Activated CD4-positive, alpha-beta T cell treated with anti-CD3 and anti-CD28 coated beads, Interleukin-2, amount 10 ng/mL, durations not matched to agents 7 days and 5 days (primary cell): ENCODE measurements around the gene GSE1. TPM values are rescaled to one million over a fixed set of nuclear protein-coding genes. Genes with fewer than 3 reads are reported as not detected.
A peak's percentile ranks its signal among the peaks of the same experiment; 100 is the strongest.

Experiments used
- CTCF ChIA-PET: fragments of 350-600 bp; sonication (Branson Sonifier 250); formaldehyde crosslinking; loops from one replicate; lab custom pipeline; 2021; ENCODE audit warnings: antibody characterized with exemption; lab: Charles Lee
- POLR2A ChIA-PET: fragments of 350-600 bp; sonication (Branson Sonifier 250); formaldehyde crosslinking; loops from one replicate; lab custom pipeline; 2021; ENCODE audit warnings: antibody characterized with exemption; lab: Charles Lee
- DNase-seq: peaks from one replicate; pipeline ENCODE4 v3.0.0-alpha.2; 2020
- H3K27ac Mint-ChIP-seq: one replicate; pipeline ENCODE4 v1.8.0; 2021; ENCODE audit warnings: mild to moderate bottlenecking, moderate library complexity, mixed read lengths
- H3K27me3 Mint-ChIP-seq: one replicate; pipeline ENCODE4 v1.8.0; 2021; ENCODE audit warnings: mixed read lengths
- H3K36me3 Mint-ChIP-seq: one replicate; pipeline ENCODE4 v1.8.0; 2021; ENCODE audit warnings: low read depth, mixed read lengths
- H3K4me1 Mint-ChIP-seq: one replicate; pipeline ENCODE4 v1.8.0; 2021; ENCODE audit warnings: mixed read lengths
- H3K4me3 Mint-ChIP-seq: one replicate; pipeline ENCODE4 v1.8.0; 2021; ENCODE audit warnings: mild to moderate bottlenecking, moderate library complexity, mixed read lengths
- H3K9me3 Mint-ChIP-seq: one replicate; pipeline ENCODE4 v1.8.0; 2021; ENCODE audit warnings: mixed read lengths
- total RNA-seq, 2 experiments: library from RNA; stranded (reverse); gene quantifications; one replicate each; pipeline ENCODE4 v1.2.3, GENCODE V29; 2021

The GSE1 gene
- 10 to 100 TPM; 25.7 to 27.3 TPM for total RNA-seq

DNA sequence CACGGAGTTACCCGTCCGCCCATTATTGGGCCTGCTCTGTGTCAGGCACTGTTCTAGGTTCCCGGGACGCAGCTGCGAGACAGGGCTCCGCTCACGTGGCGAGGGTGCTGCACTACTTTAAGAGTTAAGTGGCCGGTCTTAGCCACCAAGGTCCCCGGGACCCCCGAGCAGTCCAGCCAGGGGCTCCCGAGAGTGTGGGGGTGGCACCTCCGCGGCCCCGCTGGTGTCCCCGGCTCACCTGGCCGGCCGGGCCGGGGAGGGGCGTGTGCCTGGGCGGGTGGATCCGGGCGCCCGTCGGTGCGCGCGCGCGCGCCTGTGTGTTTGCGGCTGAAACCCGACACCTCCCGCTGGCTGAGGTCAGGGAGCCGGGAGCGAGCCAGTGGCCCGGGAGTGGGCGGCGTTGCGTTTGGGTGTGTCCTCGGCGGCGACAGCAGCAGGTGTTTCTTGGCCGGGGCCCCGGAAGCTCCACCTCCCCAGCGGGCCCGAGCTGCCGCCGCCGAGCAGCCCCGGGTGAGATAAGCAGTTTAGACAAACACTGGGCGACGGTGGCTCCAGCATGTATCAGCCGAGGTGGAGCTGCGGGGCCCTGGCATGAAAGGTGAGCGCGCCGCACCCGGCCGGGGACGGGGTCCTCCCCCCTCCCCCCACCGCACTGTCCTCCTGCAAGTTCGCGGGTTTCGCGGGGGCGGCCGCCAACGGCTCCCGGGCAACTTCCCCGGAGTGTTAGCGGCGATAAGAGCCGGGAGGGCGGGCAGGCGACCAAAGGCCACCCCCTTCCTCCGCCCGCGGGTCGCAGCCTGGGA, at the start of gene GSE1:
Gene GSE1 (plus strand): TSS at position 522 of the 803 bp plus-strand sequence. CDS start 70 bp downstream, at position 592.
- CTCF ChIA-PET: interaction anchor here (1.4 to 6.8 kb wide), 3 partner anchors 46 to 192 kb away, joined by 3 to 55 read pairs (median 24); no protein-coding TSS in a partner anchor
- peak; percentile 67 for DNase-seq
- Mint-ChIP-seq H3K4me1 (peaks cover 42% of the 10 kb centered on the region), H3K36me3 (no peaks in the 10 kb centered on the region), H3K27ac (peak within 1 kb of the TSS; percentile 13), H3K9me3 (no peaks in the 10 kb centered on the region), H3K27me3 (peaks cover 17% of the 10 kb centered on the region), H3K4me3 (peak within 1 kb of the TSS; percentile 66)
- POLR2A ChIA-PET: no interaction called here

DNA sequence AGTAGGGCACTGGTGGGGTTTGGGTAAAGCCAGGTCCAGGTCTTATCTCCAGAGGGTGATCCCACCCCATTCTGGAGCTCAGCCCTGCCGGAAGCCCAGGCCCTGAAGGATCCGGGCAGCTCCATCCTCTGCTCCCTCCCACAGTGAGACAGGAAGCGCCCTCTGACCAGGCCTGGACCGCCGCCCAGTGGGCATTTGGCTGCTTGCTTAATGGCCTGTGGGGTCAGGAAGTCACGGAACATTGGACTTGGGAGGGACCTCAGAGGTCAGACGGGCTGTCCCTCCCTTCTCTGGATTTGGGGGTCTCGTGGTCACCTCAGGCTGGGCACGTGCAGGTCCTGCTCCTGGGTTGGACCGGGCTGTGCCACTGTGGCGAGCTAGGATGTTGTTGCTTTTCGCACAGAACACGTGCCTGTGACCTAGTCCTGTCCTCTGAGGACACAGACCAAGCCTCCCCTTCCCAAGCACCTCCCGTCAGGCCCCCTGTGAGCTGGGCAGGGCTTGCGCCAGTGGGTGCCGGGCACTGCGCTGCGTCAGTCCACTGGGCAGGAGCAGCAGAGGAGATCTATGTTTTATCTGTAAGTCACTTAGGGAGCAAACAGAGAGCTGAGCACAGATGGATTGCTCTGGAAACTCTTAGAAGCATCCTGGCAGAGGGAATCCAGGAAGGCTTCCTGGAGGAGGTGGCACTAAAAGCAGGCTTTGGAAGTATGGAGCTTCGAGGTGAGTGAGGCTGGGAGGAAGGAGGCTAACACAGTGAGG, 49.4 kb upstream of the GSE1 start:
- no peaks in the 10 kb centered on the region for H3K27me3 Mint-ChIP-seq
- no peak for DNase-seq
- no peaks in the 10 kb centered on the region for H3K9me3 Mint-ChIP-seq
- H3K4me3 Mint-ChIP-seq: no peak overlapping the region
- peaks cover 31% of the 10 kb centered on the region for H3K4me1 Mint-ChIP-seq
- ChIA-PET CTCF (interaction anchor here (0.7 to 2.2 kb wide), 5 partner anchors 10 to 52 kb away, joined by 3 to 10 read pairs (median 4); no protein-coding TSS in a partner anchor), POLR2A (no interaction called here)
- no peaks in the 10 kb centered on the region for H3K36me3 Mint-ChIP-seq
- H3K27ac Mint-ChIP-seq: no peak overlapping the region

DNA sequence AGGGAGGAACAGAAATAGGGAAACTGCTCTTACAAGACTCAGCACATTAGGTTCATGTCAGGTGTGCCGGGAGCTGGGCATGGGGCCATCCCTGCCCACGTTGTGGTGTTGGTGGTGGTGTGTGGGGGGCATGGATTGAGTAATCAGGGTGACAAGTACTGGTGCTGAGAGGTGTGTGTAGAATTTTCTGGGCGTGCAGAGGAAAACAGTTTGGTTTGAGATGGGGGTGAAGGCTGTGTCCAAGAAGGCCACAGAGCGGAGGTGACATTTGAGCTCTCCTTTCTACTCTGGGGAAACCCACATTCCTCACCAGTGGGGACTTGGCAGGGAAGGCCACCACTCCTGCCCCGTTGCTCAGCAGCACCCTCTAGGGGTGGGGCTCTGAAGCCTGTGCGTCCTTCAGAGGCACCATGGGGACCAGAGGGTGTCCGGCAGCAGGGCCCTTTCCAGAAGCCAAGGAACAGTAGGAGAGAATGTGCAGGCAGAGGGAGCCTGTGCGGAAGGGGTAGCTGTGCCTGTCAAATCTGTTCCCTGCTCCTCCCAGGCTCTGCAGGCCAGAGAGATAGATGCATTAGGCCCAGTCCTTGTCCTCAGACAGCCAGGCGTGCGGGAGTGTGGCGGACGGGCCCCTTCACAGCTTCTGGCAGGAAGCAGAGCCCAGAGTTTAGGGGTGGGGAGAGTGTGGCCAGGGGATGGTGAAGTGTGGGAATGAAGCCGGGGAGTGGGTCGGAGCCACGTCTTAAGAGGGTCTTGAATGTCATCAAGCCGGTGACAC, 48.7 kb upstream of the GSE1 start:
- Mint-ChIP-seq H3K9me3 (no peaks in the 10 kb centered on the region), H3K27me3 (no peaks in the 10 kb centered on the region), H3K4me3 (no peak overlapping the region), H3K36me3 (peaks cover 3% of the 10 kb centered on the region), H3K4me1 (peaks cover 30% of the 10 kb centered on the region), H3K27ac (no peak overlapping the region)
- CTCF ChIA-PET: interaction anchor here (1.4 to 2.2 kb wide), 3 partner anchors 10 to 52 kb away, joined by 4 to 10 read pairs (median 9); no protein-coding TSS in a partner anchor
- DNase-seq: no peak
- POLR2A ChIA-PET: no interaction called here

DNA sequence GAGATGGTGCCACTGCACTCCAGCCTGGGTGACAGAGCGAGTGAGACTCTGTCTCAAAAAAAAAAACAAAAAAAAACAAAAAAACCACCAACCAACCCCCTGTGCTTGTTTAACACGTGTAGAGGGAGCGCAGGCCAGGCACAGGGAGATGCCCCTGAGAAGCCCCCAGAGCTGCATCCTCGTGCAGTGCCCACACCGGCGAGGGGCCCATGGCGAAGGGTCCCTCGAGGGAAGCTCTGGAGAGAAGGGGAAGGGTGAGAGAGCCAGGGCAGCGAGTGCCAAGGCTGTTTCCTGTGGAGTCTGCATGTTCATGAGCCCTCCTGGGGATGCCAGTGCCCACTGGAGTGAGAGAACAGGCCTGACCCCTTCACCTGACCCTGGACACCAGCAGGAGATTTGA, 47.8 kb upstream of the GSE1 start:
- no peak for DNase-seq
- Mint-ChIP-seq H3K9me3 (no peaks in the 10 kb centered on the region), H3K4me3 (no peak overlapping the region), H3K4me1 (peaks cover 36% of the 10 kb centered on the region), H3K27me3 (no peaks in the 10 kb centered on the region), H3K27ac (no peak overlapping the region), H3K36me3 (peaks cover 8% of the 10 kb centered on the region)
- ChIA-PET POLR2A (no interaction called here), CTCF (interaction anchor here (1.1 kb wide), 1 partner anchor 14 kb away, joined by 3 read pairs; no protein-coding TSS in a partner anchor)

DNA sequence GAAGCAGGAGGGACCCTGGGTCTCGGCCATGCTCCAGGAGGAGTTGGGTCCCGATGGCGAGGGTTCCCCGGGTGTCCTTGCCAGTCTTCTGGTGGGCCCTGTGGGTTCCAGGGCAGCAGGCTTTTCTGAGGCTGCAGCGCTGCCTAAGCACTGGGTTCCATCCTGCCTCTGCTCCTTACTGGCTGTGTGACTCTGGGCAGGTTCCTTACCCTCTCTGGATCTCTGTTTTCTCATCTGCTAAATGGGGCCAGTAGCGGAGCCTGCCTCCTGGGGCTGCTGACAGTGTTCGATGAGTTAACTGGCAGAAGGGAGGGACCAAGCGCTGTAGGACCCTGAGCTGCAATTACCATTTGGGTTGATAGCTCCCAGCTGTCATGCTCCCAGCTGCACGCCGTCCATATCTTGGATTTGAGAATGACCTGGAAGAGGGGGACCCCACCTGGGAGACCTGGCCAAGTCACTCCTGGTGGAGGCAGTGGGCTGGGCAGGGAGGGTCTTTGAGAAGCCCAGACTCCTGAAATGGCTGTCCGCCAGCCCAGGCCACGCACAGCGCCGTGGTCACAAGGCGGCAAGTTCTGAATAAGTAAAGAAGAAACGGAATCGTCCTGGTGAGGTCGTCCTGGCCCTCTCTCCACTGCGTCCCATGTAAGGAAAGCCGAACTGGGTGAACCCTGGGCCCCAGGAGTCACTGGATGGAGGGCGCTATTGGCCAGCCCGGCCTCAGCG, 47.2 kb upstream of the GSE1 start:
- ChIA-PET POLR2A (no interaction called here), CTCF (interaction anchor here (0.6 to 1.1 kb wide), 2 partner anchors 15 to 19 kb away, joined by 3 read pairs; no protein-coding TSS in a partner anchor)
- H3K27ac Mint-ChIP-seq: no peak overlapping the region
- no peaks in the 10 kb centered on the region for H3K27me3 Mint-ChIP-seq
- no peak for DNase-seq
- H3K36me3 Mint-ChIP-seq: peaks cover 12% of the 10 kb centered on the region
- H3K9me3 Mint-ChIP-seq: no peaks in the 10 kb centered on the region
- H3K4me1 Mint-ChIP-seq: peaks cover 42% of the 10 kb centered on the region
- no peak overlapping the region for H3K4me3 Mint-ChIP-seq

DNA sequence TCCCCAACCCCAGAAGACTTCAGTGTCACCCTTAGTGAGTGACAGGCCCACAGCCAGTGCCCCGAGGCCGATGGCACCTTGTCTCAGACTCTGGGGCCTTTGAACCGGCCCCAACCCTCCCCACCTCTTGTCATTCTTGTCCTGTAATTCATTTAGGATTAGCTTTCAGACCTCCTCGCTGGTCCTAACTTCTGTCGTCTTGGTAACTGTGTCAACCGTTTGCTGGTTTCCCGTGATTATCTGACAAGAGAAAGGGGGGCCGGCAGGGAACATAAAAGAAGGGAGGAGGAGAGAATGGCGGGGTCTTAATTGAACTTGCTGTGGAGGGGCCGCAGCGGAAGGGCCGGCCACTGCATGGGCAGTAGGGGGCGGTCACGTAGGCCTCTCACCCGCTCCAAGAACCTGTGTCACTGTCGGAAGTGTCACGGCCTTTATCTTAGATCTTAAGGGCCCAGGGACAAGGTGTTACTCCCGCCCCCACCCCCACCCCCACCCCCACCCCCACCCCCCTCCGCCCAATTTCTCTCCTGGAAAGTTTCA, 46.5 kb upstream of the GSE1 start:
- POLR2A ChIA-PET: no interaction called here
- CTCF ChIA-PET: interaction anchor here (0.6 to 1.9 kb wide), 4 partner anchors 13 to 46 kb away, joined by 3 to 5 read pairs (median 3); partner anchors contain the start of gene GSE1
- peaks cover 12% of the 10 kb centered on the region for H3K36me3 Mint-ChIP-seq
- no peak overlapping the region for H3K4me3 Mint-ChIP-seq
- no peaks in the 10 kb centered on the region for H3K9me3 Mint-ChIP-seq
- H3K27me3 Mint-ChIP-seq: no peaks in the 10 kb centered on the region
- DNase-seq: no peak
- H3K27ac Mint-ChIP-seq: no peak overlapping the region
- peaks cover 49% of the 10 kb centered on the region for H3K4me1 Mint-ChIP-seq

DNA sequence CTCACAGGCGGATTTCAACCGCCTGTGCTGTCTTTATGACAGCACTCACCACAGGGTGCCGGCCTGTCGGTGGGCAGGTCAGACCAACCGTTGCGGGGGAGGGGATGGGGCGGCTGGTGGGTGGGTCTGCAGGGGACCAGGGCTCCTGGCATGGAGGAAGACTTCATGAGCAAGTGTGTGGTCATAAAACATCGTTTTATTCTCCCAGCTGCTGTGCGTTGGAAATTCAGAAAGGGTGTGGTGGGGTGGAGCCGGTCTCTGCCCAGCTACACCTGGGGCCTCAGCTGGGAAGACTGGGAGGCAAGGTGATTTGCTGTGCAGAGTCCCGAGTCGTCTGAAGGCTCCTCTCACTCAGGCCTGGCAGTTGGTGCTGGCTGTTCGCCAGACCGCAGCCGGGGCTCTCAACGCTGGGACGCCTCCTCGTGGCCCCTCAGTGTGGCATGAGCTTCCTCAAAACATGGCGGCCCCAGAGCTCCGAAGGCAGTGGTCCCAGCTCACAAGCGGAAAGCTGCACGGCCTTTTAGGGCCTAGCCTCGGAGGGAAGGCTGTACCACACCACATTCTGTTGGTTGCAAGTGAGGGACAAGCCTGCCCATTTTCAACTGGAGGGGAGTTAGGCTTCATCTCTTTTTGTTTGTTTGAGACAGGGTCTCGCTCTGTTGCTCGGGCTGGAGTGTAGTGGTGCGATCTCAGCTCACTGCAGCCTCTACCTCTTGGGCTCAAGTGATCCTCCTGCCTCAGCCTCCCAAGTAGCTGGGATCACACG, 45.8 kb upstream of the GSE1 start:
- Mint-ChIP-seq H3K4me3 (no peak overlapping the region), H3K36me3 (peaks cover 12% of the 10 kb centered on the region), H3K27ac (no peak overlapping the region), H3K27me3 (no peaks in the 10 kb centered on the region), H3K9me3 (no peaks in the 10 kb centered on the region), H3K4me1 (peaks cover 56% of the 10 kb centered on the region)
- no peak for DNase-seq
- POLR2A ChIA-PET: no interaction called here
- CTCF ChIA-PET: interaction anchor here (1.1 to 1.9 kb wide), 4 partner anchors 14 to 147 kb away, joined by 3 to 5 read pairs (median 3); partner anchors contain the start of gene GSE1

DNA sequence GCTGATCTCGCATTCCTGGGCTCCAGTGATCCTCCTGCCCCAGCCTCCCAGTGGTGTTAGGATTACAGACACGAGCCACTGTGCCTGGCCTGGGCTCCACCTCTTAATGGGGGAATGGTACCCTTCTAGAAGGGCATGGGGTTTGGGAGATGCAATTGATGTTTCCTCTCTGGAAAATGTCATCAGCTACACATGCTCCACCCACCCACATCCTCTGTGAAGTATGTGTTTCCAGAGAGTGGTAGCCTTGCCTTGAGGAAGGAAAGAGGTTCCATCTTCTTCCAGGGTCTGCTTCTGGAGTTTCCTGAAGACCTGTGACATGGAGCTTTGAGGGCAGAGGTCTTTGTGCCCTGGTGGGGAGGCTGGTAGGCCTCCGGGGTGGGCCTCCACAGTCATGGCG, 45.2 kb upstream of the GSE1 start:
- ChIA-PET CTCF (interaction anchor here (1.1 to 1.9 kb wide), 6 partner anchors 15 to 271 kb away, joined by 3 to 5 read pairs (median 3); partner anchors contain the start of gene GSE1), POLR2A (no interaction called here)
- H3K4me1 Mint-ChIP-seq: peaks cover 59% of the 10 kb centered on the region
- no peaks in the 10 kb centered on the region for H3K9me3 Mint-ChIP-seq
- H3K36me3 Mint-ChIP-seq: peaks cover 13% of the 10 kb centered on the region
- no peak for DNase-seq
- no peak overlapping the region for H3K27ac Mint-ChIP-seq
- no peaks in the 10 kb centered on the region for H3K27me3 Mint-ChIP-seq
- H3K4me3 Mint-ChIP-seq: no peak overlapping the region

DNA sequence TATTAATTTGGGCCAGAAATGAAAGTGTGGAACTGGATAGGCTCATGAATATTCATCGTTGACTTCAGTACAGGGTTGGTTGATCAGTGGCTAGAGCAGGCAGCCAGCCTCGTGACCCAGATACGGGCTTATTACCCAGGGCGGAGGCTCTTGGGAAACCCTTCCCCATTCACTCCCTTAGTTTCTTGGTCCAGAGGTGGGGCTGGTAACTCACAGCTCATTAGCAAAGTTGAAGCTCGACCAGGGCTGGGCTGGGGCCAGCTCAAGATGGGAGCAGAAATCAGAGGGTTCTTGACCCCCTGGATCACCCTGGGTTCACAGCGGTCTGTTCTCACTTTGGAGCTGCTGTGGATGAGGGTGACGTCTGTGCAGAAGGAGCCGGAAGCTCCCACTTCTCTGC, 44.6 kb upstream of the GSE1 start:
- ChIA-PET CTCF (interaction anchor here (0.8 to 1.9 kb wide), 5 partner anchors 15 to 271 kb away, joined by 3 to 5 read pairs (median 4); no protein-coding TSS in a partner anchor), POLR2A (no interaction called here)
- H3K27ac Mint-ChIP-seq: no peak overlapping the region
- peaks cover 59% of the 10 kb centered on the region for H3K4me1 Mint-ChIP-seq
- no peaks in the 10 kb centered on the region for H3K9me3 Mint-ChIP-seq
- no peak overlapping the region for H3K4me3 Mint-ChIP-seq
- no peak for DNase-seq
- H3K27me3 Mint-ChIP-seq: no peaks in the 10 kb centered on the region
- peaks cover 13% of the 10 kb centered on the region for H3K36me3 Mint-ChIP-seq

DNA sequence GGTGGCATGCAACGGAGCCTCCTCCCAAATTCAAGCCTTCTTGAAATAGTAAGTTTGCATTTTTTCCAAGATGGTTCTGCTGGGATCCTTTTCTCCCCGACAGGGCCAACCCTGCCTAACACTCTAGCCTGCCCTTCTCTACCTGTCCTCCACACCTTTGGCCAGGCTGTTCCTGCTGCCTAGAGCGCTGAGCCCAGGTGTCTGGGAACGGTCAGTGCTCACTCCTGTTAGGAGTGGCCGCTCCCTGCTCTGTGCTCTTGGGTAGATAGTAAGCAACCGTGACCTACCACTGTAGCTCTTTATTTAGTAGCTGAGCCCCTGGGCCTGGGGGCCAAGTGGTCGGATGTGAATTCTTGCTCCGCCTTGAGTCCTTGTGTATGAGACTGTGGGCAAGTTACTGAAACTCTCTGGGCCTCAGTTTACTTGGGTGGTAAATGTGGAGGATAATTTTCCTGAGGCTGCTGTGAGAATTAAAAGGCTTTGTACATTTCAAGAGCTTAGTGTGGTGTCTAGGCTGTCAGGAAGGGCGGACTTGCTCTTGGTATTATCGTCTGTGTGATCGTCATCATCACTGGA, 44.0 kb upstream of the GSE1 start:
- ChIA-PET CTCF (interaction anchor here (0.7 to 1.2 kb wide), 5 partner anchors 8 to 272 kb away, joined by 3 to 4 read pairs (median 3); no protein-coding TSS in a partner anchor), POLR2A (interaction anchor here (0.6 kb wide), 1 partner anchor 12 kb away, joined by 3 read pairs; no protein-coding TSS in a partner anchor)
- no peak overlapping the region for H3K4me3 Mint-ChIP-seq
- peaks cover 55% of the 10 kb centered on the region for H3K4me1 Mint-ChIP-seq
- H3K27me3 Mint-ChIP-seq: no peaks in the 10 kb centered on the region
- peak overlapping the region; percentile 67 for H3K27ac Mint-ChIP-seq
- H3K9me3 Mint-ChIP-seq: no peaks in the 10 kb centered on the region
- no peak for DNase-seq
- peaks cover 13% of the 10 kb centered on the region for H3K36me3 Mint-ChIP-seq
